ENCODE data around the gene OBSL1. TPM values are rescaled to one million over a fixed set of nuclear protein-coding genes. Genes with fewer than 3 reads are reported as not detected.

The OBSL1 gene
- total RNA-seq, 6 donors from 2014 or later: 38.2 to 303 (median 67.4) TPM

DNA sequence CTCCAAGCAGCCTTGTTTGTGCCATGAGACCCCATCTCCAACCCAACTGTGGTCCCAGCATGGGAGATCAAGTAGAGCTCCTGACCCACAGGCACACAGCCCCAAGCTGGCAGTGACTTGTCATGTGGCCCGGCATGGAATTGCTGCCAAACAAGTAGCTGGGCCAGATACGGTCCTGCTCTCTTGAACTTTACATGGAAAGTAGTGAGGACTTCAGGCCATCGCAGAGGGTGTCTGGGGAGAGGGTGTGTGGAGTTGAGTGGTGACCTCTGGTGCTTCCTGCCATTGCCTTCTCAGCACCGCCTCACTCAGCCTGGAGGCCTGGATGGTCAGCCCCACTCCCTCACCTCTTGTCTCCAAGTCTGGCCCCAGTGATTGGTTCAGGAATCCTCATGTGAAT lies 45.2 kb upstream of the OBSL1 start:
- ATAC-seq (ENCODE audit: low FRiP score in 2 of 2) (no peak), DNase-seq (no peak)
- Histone ChIP-seq H3K27ac (no peak overlapping the region), H3K27me3 (no peaks in the 10 kb centered on the region), H3K4me1 (no peaks in the 10 kb centered on the region), H3K36me3 (peaks cover 0 to 43% (median 32%) of the 10 kb centered on the region in 4 donors), H3K9me3 (no peaks in the 10 kb centered on the region), H3K4me3 (no peak overlapping the region)
- 91 to 100% methylated on average over 1 to 4 of the region's 4 CpGs for WGBS, 2 donors
- no peak for TF ChIP-seq POLR2AphosphoS5 (IDR thresholded peaks at IDR 0.05)
- no peak for TF ChIP-seq EP300 (IDR thresholded peaks at IDR 0.05)
- TF ChIP-seq POLR2A (IDR thresholded peaks at IDR 0.05): no peak
- TF ChIP-seq, protein P1, sequence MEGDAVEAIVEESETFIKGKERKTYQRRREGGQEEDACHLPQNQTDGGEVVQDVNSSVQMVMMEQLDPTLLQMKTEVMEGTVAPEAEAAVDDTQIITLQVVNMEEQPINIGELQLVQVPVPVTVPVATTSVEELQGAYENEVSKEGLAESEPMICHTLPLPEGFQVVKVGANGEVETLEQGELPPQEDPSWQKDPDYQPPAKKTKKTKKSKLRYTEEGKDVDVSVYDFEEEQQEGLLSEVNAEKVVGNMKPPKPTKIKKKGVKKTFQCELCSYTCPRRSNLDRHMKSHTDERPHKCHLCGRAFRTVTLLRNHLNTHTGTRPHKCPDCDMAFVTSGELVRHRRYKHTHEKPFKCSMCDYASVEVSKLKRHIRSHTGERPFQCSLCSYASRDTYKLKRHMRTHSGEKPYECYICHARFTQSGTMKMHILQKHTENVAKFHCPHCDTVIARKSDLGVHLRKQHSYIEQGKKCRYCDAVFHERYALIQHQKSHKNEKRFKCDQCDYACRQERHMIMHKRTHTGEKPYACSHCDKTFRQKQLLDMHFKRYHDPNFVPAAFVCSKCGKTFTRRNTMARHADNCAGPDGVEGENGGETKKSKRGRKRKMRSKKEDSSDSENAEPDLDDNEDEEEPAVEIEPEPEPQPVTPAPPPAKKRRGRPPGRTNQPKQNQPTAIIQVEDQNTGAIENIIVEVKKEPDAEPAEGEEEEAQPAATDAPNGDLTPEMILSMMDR (IDR thresholded peaks at IDR 0.05): no peak

DNA sequence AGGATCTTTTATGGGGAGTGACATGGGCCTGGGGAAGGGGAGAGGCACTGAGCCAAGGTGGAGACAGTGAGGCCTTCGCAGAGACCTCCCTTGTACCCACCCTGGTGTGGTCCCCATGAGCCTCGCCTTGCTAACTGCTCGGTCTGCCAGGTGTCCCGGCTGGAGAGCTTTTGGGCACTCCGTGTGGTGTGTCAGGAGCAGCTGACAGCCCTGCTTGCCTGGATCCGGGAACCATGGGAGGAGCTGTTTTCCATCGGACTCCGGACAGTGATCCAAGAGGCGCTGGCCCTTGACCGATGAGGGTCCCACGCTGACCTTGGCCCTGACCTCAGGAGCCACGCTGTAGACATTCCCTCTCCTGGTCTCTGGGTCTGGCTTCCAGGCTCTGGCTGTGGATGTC lies 44.6 kb upstream of the OBSL1 start:
- Histone ChIP-seq H3K9me3 (no peaks in the 10 kb centered on the region), H3K27me3 (no peaks in the 10 kb centered on the region), H3K4me1 (no peaks in the 10 kb centered on the region), H3K4me3 (no peak overlapping the region), H3K36me3 (peaks cover 0 to 50% (median 35%) of the 10 kb centered on the region in 4 donors), H3K27ac (no peak overlapping the region)
- TF ChIP-seq POLR2AphosphoS5 (IDR thresholded peaks at IDR 0.05) (no peak), POLR2A (IDR thresholded peaks at IDR 0.05) (no peak), EP300 (IDR thresholded peaks at IDR 0.05) (no peak)
- TF ChIP-seq, protein P1 (IDR thresholded peaks at IDR 0.05): no peak
- 85 to 93% methylated on average over 5 to 12 of the region's 12 CpGs for WGBS, 2 donors
- no peak for ATAC-seq (ENCODE audit: low FRiP score in 2 of 2)
- no peak for DNase-seq

DNA sequence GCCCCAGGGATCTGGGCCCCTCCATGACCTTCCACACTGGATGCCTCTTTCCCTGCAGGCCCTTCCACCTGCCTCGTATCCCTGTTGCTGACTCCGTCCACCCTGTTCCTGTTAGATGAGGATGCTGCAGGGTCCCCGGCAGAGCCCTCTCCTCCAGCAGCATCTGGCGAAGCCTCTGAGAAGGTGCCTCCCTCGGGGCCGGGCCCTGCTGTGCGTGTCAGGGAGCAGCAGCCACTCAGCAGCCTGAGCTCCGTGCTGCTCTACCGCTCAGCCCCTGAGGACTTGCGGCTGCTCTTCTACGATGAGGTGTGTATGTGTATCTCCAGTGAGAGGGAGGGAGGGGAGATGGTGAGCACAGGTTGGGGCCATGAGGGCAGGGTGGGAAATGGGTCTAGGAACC lies 43.7 kb upstream of the OBSL1 start:
- Histone ChIP-seq H3K36me3 (peaks cover 0 to 56% (median 36%) of the 10 kb centered on the region in 4 donors), H3K9me3 (no peaks in the 10 kb centered on the region), H3K27me3 (no peaks in the 10 kb centered on the region), H3K4me1 (no peaks in the 10 kb centered on the region), H3K27ac (no peak overlapping the region), H3K4me3 (no peak overlapping the region)
- WGBS, 2 donors: 94 to 95% methylated on average over 11 of the region's 11 CpGs
- TF ChIP-seq POLR2AphosphoS5 (IDR thresholded peaks at IDR 0.05) (no peak), EP300 (IDR thresholded peaks at IDR 0.05) (no peak), POLR2A (IDR thresholded peaks at IDR 0.05) (no peak)
- TF ChIP-seq, protein P1 (IDR thresholded peaks at IDR 0.05): no peak
- ATAC-seq (ENCODE audit: low FRiP score in 2 of 2) (no peak), DNase-seq (no peak)

DNA sequence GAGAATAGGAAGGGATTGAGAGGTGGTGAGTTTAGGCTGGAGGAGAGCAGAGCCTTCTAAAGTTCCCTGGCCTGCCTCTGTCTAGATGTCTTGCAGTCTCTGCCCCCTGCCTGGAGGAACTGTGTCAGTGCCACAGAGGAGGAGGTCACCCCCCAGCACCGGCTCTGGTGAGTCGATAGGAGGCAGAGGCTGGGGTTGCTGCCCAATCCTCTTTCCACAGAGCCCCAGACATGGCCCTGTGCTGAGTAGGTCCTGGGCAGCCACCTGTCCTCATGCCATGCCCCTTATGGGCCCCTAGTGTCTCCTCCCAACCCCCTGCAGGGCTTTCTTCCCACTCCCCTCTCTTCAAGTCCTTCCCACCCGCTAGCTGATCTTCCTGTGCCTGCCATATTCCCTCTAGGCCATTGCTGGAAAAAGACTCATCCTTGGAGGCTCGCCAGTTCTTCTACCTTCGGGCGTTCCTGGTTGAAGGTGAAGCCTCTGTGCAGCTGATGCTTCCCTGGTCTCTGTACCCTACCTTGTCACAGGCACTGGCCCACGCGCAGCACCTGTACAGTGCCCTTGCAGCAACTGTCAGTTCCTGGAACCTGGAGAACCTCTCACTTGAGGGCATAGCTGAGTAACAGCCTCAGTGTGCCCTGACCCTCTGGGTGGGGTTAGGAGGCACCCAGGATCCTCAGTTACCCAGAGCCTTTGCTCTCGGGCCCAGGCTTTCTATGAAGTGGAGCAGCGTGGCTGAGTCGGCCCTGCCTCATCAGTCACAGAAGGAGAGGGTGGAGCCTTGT lies 42.9 kb upstream of the OBSL1 start:
- H3K27me3 ChIP-seq: no peaks in the 10 kb centered on the region
- WGBS, 2 donors: 95 to 96% methylated on average over 7 to 11 of the region's 11 CpGs
- peaks cover 0 to 61% (median 39%) of the 10 kb centered on the region in 4 donors for H3K36me3 ChIP-seq
- no peaks in the 10 kb centered on the region for H3K4me1 ChIP-seq
- DNase-seq (no peak), ATAC-seq (ENCODE audit: low FRiP score in 2 of 2) (peak in 1 of 2 donors; percentile 12)
- H3K9me3 ChIP-seq: no peaks in the 10 kb centered on the region
- TF ChIP-seq, protein P1 (IDR thresholded peaks at IDR 0.05): no peak
- TF ChIP-seq POLR2AphosphoS5 (IDR thresholded peaks at IDR 0.05) (no peak), POLR2A (IDR thresholded peaks at IDR 0.05) (no peak), EP300 (IDR thresholded peaks at IDR 0.05) (no peak)
- no peak overlapping the region for H3K4me3 ChIP-seq
- no peak overlapping the region for H3K27ac ChIP-seq

Measured in upper lobe of left lung (tissue), 6 donors.